Measurements from ENCODE around the gene ACTG2. TPM values are rescaled to one million over a fixed set of nuclear protein-coding genes. Genes with fewer than 3 reads are reported as not detected.

The ACTG2 gene
- total and polyA plus RNA-seq, 2 donors (not counting 1 experiment from before 2014, with no cell fraction given), result not detected

DNA sequence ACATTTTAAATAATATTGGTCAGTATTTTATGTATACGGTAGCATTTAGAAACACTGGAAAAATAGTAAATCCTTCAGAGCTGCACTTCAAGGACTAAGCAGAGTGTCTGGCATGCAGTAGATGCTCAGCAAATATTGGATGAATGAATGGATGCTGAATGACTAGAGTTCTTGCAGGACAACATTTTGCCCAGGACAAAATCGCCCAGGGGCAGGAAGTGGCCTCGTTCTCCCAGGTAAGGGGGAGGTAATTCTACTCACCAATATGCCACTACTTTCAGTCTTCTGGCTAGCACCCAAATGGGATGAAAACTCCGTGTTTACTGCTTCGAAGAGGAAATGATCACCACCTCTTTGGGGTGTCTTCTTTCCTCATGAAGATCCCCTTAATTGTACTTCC lies 29.9 kb downstream of the ACTG2 start:
- Histone ChIP-seq H3K27me3 (replicated peaks in 1 of 4; ENCODE audit: control extremely low read depth in 1 of 4, control insufficient read depth in 3 of 4, insufficient read depth in 4 of 4, low read length in 3 of 4) (no peaks in the 10 kb centered on the region), H3K79me2 (ENCODE audit: control insufficient read depth, insufficient read depth, low read length) (peaks cover 17% of the 10 kb centered on the region), H3K4me3 (ENCODE audit: control extremely low read depth in 1 of 5, extremely low read depth in 1 of 5, insufficient read depth in 1 of 5, low read depth in 2 of 5, low read length in 4 of 5) (no peak overlapping the region), H3K4me2 (replicated peaks; ENCODE audit: low read depth, low read length, poor library complexity, severe bottlenecking) (no peak overlapping the region), H3K9ac (ENCODE audit: low read length) (no peak overlapping the region), H3K9me3 (ENCODE audit: control extremely low read depth in 1 of 3, control insufficient read depth in 2 of 3, insufficient read depth in 1 of 3, low read length in 2 of 3) (peaks cover 0 to 8% (median 2%) of the 10 kb centered on the region in 3 donors), H4K20me1 (ENCODE audit: control insufficient read depth, insufficient read depth, low read length, poor library complexity, severe bottlenecking) (no peaks in the 10 kb centered on the region), H3K27ac (ENCODE audit: low read length in 2 of 2) (no peak overlapping the region), H2AFZ (ENCODE audit: insufficient read depth, low read depth, low read length, poor library complexity, severe bottlenecking) (no peak overlapping the region), H3K36me3 (replicated peaks in 1 of 2; ENCODE audit: control extremely low read depth in 1 of 2, control insufficient read depth in 1 of 2, extremely low read depth in 1 of 2, insufficient read depth in 2 of 2, low read length in 1 of 2) (no peaks in the 10 kb centered on the region), H3K4me1 (ENCODE audit: control insufficient read depth in 2 of 2, insufficient read depth in 2 of 2, low read length in 2 of 2) (peaks cover 11 to 19% of the 10 kb centered on the region in 2 donors)
- ChIA-PET POLR2A (no interaction called here), CTCF (no interaction called here)
- no peaks in the 10 kb centered on the region for H3K27me3 Mint-ChIP-seq
- H3K4me3 Mint-ChIP-seq, result no peak overlapping the region
- H3K4me1 Mint-ChIP-seq, result peaks cover 26% of the 10 kb centered on the region
- H3K9me3 Mint-ChIP-seq (ENCODE audit: insufficient read depth), result no peaks in the 10 kb centered on the region
- intact Hi-C loops (cut with micrococcal nuclease), result no loop called here
- no peak for DNase-seq
- H3K27ac Mint-ChIP-seq, result peak overlapping the region; percentile 11
- TF ChIP-seq, protein P1, sequence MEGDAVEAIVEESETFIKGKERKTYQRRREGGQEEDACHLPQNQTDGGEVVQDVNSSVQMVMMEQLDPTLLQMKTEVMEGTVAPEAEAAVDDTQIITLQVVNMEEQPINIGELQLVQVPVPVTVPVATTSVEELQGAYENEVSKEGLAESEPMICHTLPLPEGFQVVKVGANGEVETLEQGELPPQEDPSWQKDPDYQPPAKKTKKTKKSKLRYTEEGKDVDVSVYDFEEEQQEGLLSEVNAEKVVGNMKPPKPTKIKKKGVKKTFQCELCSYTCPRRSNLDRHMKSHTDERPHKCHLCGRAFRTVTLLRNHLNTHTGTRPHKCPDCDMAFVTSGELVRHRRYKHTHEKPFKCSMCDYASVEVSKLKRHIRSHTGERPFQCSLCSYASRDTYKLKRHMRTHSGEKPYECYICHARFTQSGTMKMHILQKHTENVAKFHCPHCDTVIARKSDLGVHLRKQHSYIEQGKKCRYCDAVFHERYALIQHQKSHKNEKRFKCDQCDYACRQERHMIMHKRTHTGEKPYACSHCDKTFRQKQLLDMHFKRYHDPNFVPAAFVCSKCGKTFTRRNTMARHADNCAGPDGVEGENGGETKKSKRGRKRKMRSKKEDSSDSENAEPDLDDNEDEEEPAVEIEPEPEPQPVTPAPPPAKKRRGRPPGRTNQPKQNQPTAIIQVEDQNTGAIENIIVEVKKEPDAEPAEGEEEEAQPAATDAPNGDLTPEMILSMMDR (IDR thresholded peaks at IDR 0.05), result no peak
- TF ChIP-seq EZH2 (IDR thresholded peaks at IDR 0.05; ENCODE audit: borderline replicate concordance, insufficient read depth, low read depth, low read length, poor library complexity, severe bottlenecking), result no peak
- ATAC-seq (ENCODE audit: low read depth), result no peak
- WGBS (ENCODE audit: insufficient coverage), result 100% methylated on average over 1 of the region's 5 CpGs

DNA sequence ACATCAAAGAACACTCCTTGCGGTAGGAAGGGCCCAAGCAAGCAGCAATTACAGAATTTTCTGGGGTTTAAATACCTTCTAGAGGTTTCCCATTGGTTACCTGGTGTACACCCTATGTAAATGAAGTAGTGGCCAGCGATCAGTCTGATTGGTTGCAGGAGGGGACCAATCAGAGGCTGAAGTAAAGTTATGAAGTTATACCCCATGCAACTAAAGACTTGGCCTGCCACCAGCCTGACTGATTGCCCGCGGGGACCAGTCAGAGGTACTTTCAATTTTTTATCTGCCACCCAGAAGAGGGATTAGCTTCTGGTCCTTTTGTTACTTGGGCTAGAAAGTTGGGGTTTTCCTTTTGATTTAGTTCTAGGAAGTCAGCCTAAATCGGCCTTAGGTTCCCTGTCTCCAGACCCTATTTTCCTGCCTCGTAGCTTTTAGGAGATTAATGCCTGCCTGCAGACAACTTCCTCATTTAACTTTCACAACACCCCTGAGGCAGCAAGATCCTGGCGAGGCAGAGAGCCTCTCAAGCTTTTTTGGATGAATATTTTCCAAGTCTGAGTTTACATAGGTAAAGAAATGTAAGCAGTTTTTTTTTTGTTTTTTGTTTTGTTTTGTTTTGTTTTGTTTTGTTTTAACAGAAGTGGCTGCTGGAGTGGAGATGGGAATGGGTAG lies 32.4 kb downstream of the ACTG2 start:
- WGBS (ENCODE audit: insufficient coverage), result no CpG with 5 or more reads among the region's 7 CpGs
- no peaks in the 10 kb centered on the region for H3K27me3 ChIP-seq (replicated peaks in 1 of 4; ENCODE audit: control extremely low read depth in 1 of 4, control insufficient read depth in 3 of 4, insufficient read depth in 4 of 4, low read length in 3 of 4)
- Mint-ChIP-seq H3K4me3 (no peak overlapping the region), H3K4me1 (peaks cover 50% of the 10 kb centered on the region), H3K9me3 (ENCODE audit: insufficient read depth) (no peaks in the 10 kb centered on the region), H3K27ac (no peak overlapping the region), H3K27me3 (no peaks in the 10 kb centered on the region)
- DNase-seq (peak; percentile 41), ATAC-seq (ENCODE audit: low read depth) (no peak)
- H3K79me2 ChIP-seq (ENCODE audit: control insufficient read depth, insufficient read depth, low read length), result peaks cover 41% of the 10 kb centered on the region
- H3K9ac ChIP-seq (ENCODE audit: low read length), result no peak overlapping the region
- H3K4me2 ChIP-seq (replicated peaks; ENCODE audit: low read depth, low read length, poor library complexity, severe bottlenecking), result no peak overlapping the region
- POLR2A ChIA-PET, result interaction anchor here (0.7 kb wide), 2 partner anchors 101 to 222 kb away, joined by 3 read pairs; no protein-coding TSS in a partner anchor
- CTCF ChIA-PET, result interaction anchor here (0.7 to 1.3 kb wide), 5 partner anchors 60 to 607 kb away, joined by 3 to 4 read pairs (median 3); no protein-coding TSS in a partner anchor
- intact Hi-C loops (cut with micrococcal nuclease), result loop anchor here (5.0 kb wide), 1 partner anchor 188 kb away; the partner anchor contains the start of gene TPRKB
- no peak overlapping the region for H2AFZ ChIP-seq (ENCODE audit: insufficient read depth, low read depth, low read length, poor library complexity, severe bottlenecking)
- TF ChIP-seq, protein P1 (IDR thresholded peaks at IDR 0.05), result no peak
- no peak for TF ChIP-seq EZH2 (IDR thresholded peaks at IDR 0.05; ENCODE audit: borderline replicate concordance, insufficient read depth, low read depth, low read length, poor library complexity, severe bottlenecking)
- H3K4me1 ChIP-seq (ENCODE audit: control insufficient read depth in 2 of 2, insufficient read depth in 2 of 2, low read length in 2 of 2), result peaks cover 32 to 37% of the 10 kb centered on the region in 2 donors
- H3K9me3 ChIP-seq (ENCODE audit: control extremely low read depth in 1 of 3, control insufficient read depth in 2 of 3, insufficient read depth in 1 of 3, low read length in 2 of 3), result peaks cover 0 to 8% (median 2%) of the 10 kb centered on the region in 3 donors
- peak overlapping the region in 1 of 2 donors; percentile 20 for H3K27ac ChIP-seq (ENCODE audit: low read length in 2 of 2)
- H3K36me3 ChIP-seq (replicated peaks in 1 of 2; ENCODE audit: control extremely low read depth in 1 of 2, control insufficient read depth in 1 of 2, extremely low read depth in 1 of 2, insufficient read depth in 2 of 2, low read length in 1 of 2), result no peaks in the 10 kb centered on the region
- no peak overlapping the region for H3K4me3 ChIP-seq (ENCODE audit: control extremely low read depth in 1 of 5, extremely low read depth in 1 of 5, insufficient read depth in 1 of 5, low read depth in 2 of 5, low read length in 4 of 5)
- H4K20me1 ChIP-seq (ENCODE audit: control insufficient read depth, insufficient read depth, low read length, poor library complexity, severe bottlenecking), result no peaks in the 10 kb centered on the region

All from B cell (primary cell).